AG09309 (cell line): ENCODE results near the gene GARIN3.
A peak's percentile ranks its signal among the peaks of the same experiment; 100 is the strongest.

Experiments used
- DNase-seq: peaks from one replicate; pipeline ENCODE4 v3.0.0-alpha.2; 2010; ENCODE audit warnings: low read depth
- H3K4me3 ChIP-seq: 2 replicates; pipeline ENCODE4 v1.5.1; 2011; ENCODE audit warnings: mild to moderate bottlenecking, low read depth, low read length, moderate library complexity; ENCODE audit not compliant: control insufficient read depth
- CTCF ChIP-seq: IDR thresholded peaks from 2 replicates; pipeline ENCODE4 v1.5.1; 2011; ENCODE audit warnings: mild to moderate bottlenecking, low read depth, low read length, inconsistent platforms; ENCODE audit not compliant: insufficient read depth, control insufficient read depth; ENCODE audit errors: missing control alignments

The GARIN3 gene

GRCh38 chr5:157172403-157172802, 6.3 kb upstream of the GARIN3 start:
- DNase-seq, result no peak
- no peak for TF ChIP-seq CTCF
- H3K4me3 ChIP-seq, result no peak overlapping the region

GRCh38 chr5:157168286-157168685, 2.2 kb upstream of the GARIN3 start:
- TF ChIP-seq CTCF, result no peak
- H3K4me3 ChIP-seq, result no peak overlapping the region
- DNase-seq, result no peak

- TF ChIP-seq CTCF, result no peak
- DNase-seq, result peak; percentile 75
- H3K4me3 ChIP-seq, result no peak overlapping the region
These were observed 1.2 kb upstream of the GARIN3 start for GRCh38 chr5:157167214-157167621.

- no peak for TF ChIP-seq CTCF
- DNase-seq, result no peak
- no peak overlapping the region for H3K4me3 ChIP-seq
These were observed 396 bp downstream of the GARIN3 start for GRCh38 chr5:157165668-157166067.

- no peak overlapping the region for H3K4me3 ChIP-seq
- no peak for DNase-seq
- no peak for TF ChIP-seq CTCF
These were observed 803 bp downstream of the GARIN3 start for GRCh38 chr5:157165261-157165660.

GRCh38 chr5:157164521-157164920, 1.5 kb downstream of the GARIN3 start:
- no peak overlapping the region for H3K4me3 ChIP-seq
- no peak for TF ChIP-seq CTCF
- DNase-seq, result no peak

GRCh38 chr5:157162919-157163510, 3.0 kb downstream of the GARIN3 start:
- no peak for DNase-seq
- H3K4me3 ChIP-seq, result no peak overlapping the region
- no peak for TF ChIP-seq CTCF
